CD14-positive monocyte (primary cell): ENCODE results near the gene HDGFL3. TPM values are rescaled to one million over a fixed set of nuclear protein-coding genes. Genes with fewer than 3 reads are reported as not detected.
A peak's percentile ranks its signal among the peaks of the same experiment; 100 is the strongest.

ENCODE experiments used
- DNase-seq, 3 donors: peaks; one replicate each; pipeline ENCODE4 v3.0.0-alpha.2; 2011 to 2022
- H2AFZ ChIP-seq: 2 replicates; pipeline ENCODE4 v1.6.0; 2012; ENCODE audit warnings: mild to moderate bottlenecking, low read depth, low read length, inconsistent platforms; ENCODE audit not compliant: insufficient read depth, poor library complexity, severe bottlenecking
- H3K27ac ChIP-seq, 2 donors: 1 replicate in 1 of 2; 2 replicates in 1 of 2; pipeline ENCODE4 v1.5.1; 2012 to 2013; ENCODE audit warnings: low read length in 2 of 2, control low read depth in 1 of 2, inconsistent platforms in 1 of 2, low read depth in 1 of 2, mild to moderate bottlenecking in 1 of 2
- H3K27me3 ChIP-seq, 2 donors: one replicate each; pipeline versions ENCODE4 v1.6.0 to v1.6.1; 2011 to 2013; ENCODE audit warnings: low read length in 2 of 2; ENCODE audit not compliant: control insufficient read depth in 2 of 2, insufficient read depth in 2 of 2
- H3K36me3 ChIP-seq, 2 donors: replicated peaks in 1 of 2; 1 replicate in 1 of 2; 2 replicates in 1 of 2; pipeline versions ENCODE4 v1.5.1 to v1.6.1; 2012 to 2013; ENCODE audit warnings: low read length in 2 of 2, control low read depth in 1 of 2, inconsistent platforms in 1 of 2, mild to moderate bottlenecking in 1 of 2; ENCODE audit not compliant: insufficient read depth in 2 of 2, control insufficient read depth in 1 of 2
- H3K4me1 ChIP-seq, 2 donors: 1 replicate in 1 of 2; 2 replicates in 1 of 2; pipeline versions ENCODE4 v1.5.1 to v1.6.1; 2012 to 2013; ENCODE audit warnings: low read length in 2 of 2, control low read depth in 1 of 2, inconsistent platforms in 1 of 2, mild to moderate bottlenecking in 1 of 2, moderate library complexity in 1 of 2; ENCODE audit not compliant: insufficient read depth in 2 of 2, control insufficient read depth in 1 of 2
- H3K4me2 ChIP-seq: replicated peaks from 2 replicates; pipeline ENCODE3; 2012; ENCODE audit warnings: low read length, moderate library complexity, mild to moderate bottlenecking; ENCODE audit not compliant: poor library complexity, severe bottlenecking; ENCODE audit errors: extremely low read depth
- H3K4me3 ChIP-seq, 3 experiments: fragments of 200-600 bp in 1 of 3; sonication (generic) in 1 of 3; replicated peaks in 1 of 3; 1 replicate in 2 of 3; 2 replicates in 1 of 3; pipeline ENCODE4 v1.5.1; 2011 to 2013; ENCODE audit warnings: low read length in 3 of 3, mild to moderate bottlenecking in 3 of 3, control low read depth in 2 of 3, low read depth in 2 of 3, inconsistent platforms in 1 of 3, moderate library complexity in 1 of 3
- H3K79me2 ChIP-seq: 2 replicates; pipeline ENCODE4 v1.6.0; 2012; ENCODE audit warnings: mild to moderate bottlenecking, control low read depth, inconsistent platforms, low read length, moderate library complexity; ENCODE audit not compliant: insufficient read depth
- H3K9ac ChIP-seq: 2 replicates; pipeline ENCODE4 v1.6.0; 2017; ENCODE audit warnings: low read length, mild to moderate bottlenecking; ENCODE audit not compliant: insufficient read depth, poor library complexity, severe bottlenecking
- H3K9me3 ChIP-seq, 2 donors: replicated peaks in 1 of 2; 1 replicate in 1 of 2; 2 replicates in 1 of 2; pipeline versions ENCODE4 v1.5.1 to v1.6.1; 2012 to 2013; ENCODE audit warnings: low read length in 2 of 2, control low read depth in 1 of 2; ENCODE audit not compliant: control insufficient read depth in 1 of 2, insufficient read depth in 1 of 2
- H4K20me1 ChIP-seq: 2 replicates; pipeline ENCODE4 v1.6.0; 2012; ENCODE audit warnings: mild to moderate bottlenecking, low read length, control low read depth, moderate library complexity; ENCODE audit not compliant: insufficient read depth
- H3K27ac Mint-ChIP-seq, 7 donors: one replicate each; pipeline ENCODE4 v1.8.0; 2020; ENCODE audit warnings: mild to moderate bottlenecking in 7 of 7, mixed read lengths in 7 of 7, moderate library complexity in 6 of 7, inconsistent platforms in 2 of 7
- H3K27me3 Mint-ChIP-seq, 3 donors: one replicate each; pipeline ENCODE4 v1.8.0; 2021 to 2022; ENCODE audit warnings: low read depth in 3 of 3, mild to moderate bottlenecking in 3 of 3, mixed read lengths in 3 of 3, moderate library complexity in 3 of 3, inconsistent platforms in 1 of 3
- H3K36me3 Mint-ChIP-seq, 2 donors: one replicate each; pipeline ENCODE4 v1.8.0; 2020; ENCODE audit warnings: mixed read lengths in 2 of 2, inconsistent platforms in 1 of 2, mild to moderate bottlenecking in 1 of 2
- H3K4me1 Mint-ChIP-seq: one replicate; pipeline ENCODE4 v1.8.0; 2020; ENCODE audit warnings: mild to moderate bottlenecking, mixed read lengths
- H3K4me3 Mint-ChIP-seq, 2 donors: one replicate each; pipeline ENCODE4 v1.8.0; 2020; ENCODE audit warnings: mild to moderate bottlenecking in 2 of 2, mixed read lengths in 2 of 2, moderate library complexity in 1 of 2
- H3K9me3 Mint-ChIP-seq, 7 donors: one replicate each; pipeline ENCODE4 v1.8.0; 2020 to 2022; ENCODE audit warnings: mixed read lengths in 7 of 7, mild to moderate bottlenecking in 6 of 7, moderate library complexity in 6 of 7, inconsistent platforms in 2 of 7
- WGBS: methylation state at CpG from one replicate; pipeline ENCODE4 v1.1.5; 2013; ENCODE audit warnings: missing lambda C conversion rate; ENCODE audit not compliant: insufficient coverage; 5-methylcytosine and 5-hydroxymethylcytosine counted together
- intact Hi-C, 2 donors: fragments of 100-400 bp; cut with micrococcal nuclease; formaldehyde crosslinking; loops; one replicate each; pipeline versions ENCODE4 v1.15.0 to v1.15.1; 2023
- polyA plus RNA-seq, 3 donors: library from polyadenylated mRNA; depleted of rRNA in 1 of 3; unstranded in 2 of 3; stranded (reverse) in 1 of 3; fragments of 300-500 nt in 2 of 3; fragments of >200 nt in 1 of 3; fragmentation: Illumina TruSeq in 2 of 3; gene quantifications; 1 replicate in 2 of 3; 2 replicates in 1 of 3; pipeline ENCODE4 v1.2.3, GENCODE V29; 2012 to 2021
- TF ChIP-seq, protein P1 (sequence below): fragments of 200-600 bp; IDR thresholded peaks from one replicate; pipeline ENCODE4 v1.8.0; 2022; ENCODE audit warnings: antibody characterized with exemption, mild to moderate bottlenecking

HDGFL3 gene
- polyA plus RNA-seq, 3 donors: 0.35 to 1.1 (median 0.69) TPM

DNA sequence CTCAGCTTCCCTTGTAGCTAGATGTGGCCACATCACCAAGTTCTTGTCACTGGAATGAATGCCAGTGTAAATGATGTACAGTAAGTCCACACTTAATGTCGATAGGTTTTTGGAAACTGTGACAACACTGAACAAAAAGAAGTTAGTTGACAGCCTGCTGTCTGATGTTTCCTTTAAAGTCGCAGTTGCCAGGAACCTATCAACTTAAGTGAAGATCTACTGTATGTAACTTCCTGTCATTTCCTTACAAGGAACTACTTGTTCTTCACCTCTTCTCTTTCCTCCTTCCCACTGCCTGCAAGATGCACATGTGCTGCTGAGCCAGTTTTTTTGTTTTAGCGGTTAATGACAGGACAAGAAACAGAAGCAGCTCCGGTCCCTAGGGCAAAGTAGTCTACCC is 44.6 kb downstream of the HDGFL3 start:
- TF ChIP-seq, protein P1, sequence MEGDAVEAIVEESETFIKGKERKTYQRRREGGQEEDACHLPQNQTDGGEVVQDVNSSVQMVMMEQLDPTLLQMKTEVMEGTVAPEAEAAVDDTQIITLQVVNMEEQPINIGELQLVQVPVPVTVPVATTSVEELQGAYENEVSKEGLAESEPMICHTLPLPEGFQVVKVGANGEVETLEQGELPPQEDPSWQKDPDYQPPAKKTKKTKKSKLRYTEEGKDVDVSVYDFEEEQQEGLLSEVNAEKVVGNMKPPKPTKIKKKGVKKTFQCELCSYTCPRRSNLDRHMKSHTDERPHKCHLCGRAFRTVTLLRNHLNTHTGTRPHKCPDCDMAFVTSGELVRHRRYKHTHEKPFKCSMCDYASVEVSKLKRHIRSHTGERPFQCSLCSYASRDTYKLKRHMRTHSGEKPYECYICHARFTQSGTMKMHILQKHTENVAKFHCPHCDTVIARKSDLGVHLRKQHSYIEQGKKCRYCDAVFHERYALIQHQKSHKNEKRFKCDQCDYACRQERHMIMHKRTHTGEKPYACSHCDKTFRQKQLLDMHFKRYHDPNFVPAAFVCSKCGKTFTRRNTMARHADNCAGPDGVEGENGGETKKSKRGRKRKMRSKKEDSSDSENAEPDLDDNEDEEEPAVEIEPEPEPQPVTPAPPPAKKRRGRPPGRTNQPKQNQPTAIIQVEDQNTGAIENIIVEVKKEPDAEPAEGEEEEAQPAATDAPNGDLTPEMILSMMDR: no peak
- Histone ChIP-seq H2AFZ (peak overlapping the region; percentile 8), H3K79me2 (no peaks in the 10 kb centered on the region), H3K27ac (no peak overlapping the region), H3K4me2 (no peak overlapping the region), H4K20me1 (no peaks in the 10 kb centered on the region), H3K4me1 (no peaks in the 10 kb centered on the region), H3K4me3 (no peak overlapping the region), H3K9ac (no peak overlapping the region), H3K9me3 (peaks cover 6 to 9% of the 10 kb centered on the region in 2 donors), H3K36me3 (no peaks in the 10 kb centered on the region), H3K27me3 (no peaks in the 10 kb centered on the region)
- peaks cover 5 to 22% (median 14%) of the 10 kb centered on the region in 7 donors for H3K9me3 Mint-ChIP-seq
- intact Hi-C loops: no loop called here
- H3K27me3 Mint-ChIP-seq: peaks cover 0 to 1% (median 1%) of the 10 kb centered on the region in 3 donors
- H3K36me3 Mint-ChIP-seq: no peaks in the 10 kb centered on the region
- H3K27ac Mint-ChIP-seq: peak overlapping the region in 1 of 7 donors; percentile 8
- H3K4me3 Mint-ChIP-seq: no peak overlapping the region
- H3K4me1 Mint-ChIP-seq: no peaks in the 10 kb centered on the region
- DNase-seq: no peak
- 83% methylated on average over 2 of the region's 4 CpGs for WGBS

- 100% methylated on average over 3 of the region's 3 CpGs for WGBS
- no peak for DNase-seq
- H3K4me3 Mint-ChIP-seq: no peak overlapping the region
- Histone ChIP-seq H3K79me2 (no peaks in the 10 kb centered on the region), H3K9ac (no peak overlapping the region), H2AFZ (no peak overlapping the region), H3K9me3 (peaks cover 0 to 2% of the 10 kb centered on the region in 2 donors), H3K27ac (no peak overlapping the region), H4K20me1 (no peaks in the 10 kb centered on the region), H3K36me3 (no peaks in the 10 kb centered on the region), H3K27me3 (no peaks in the 10 kb centered on the region), H3K4me3 (no peak overlapping the region), H3K4me2 (no peak overlapping the region), H3K4me1 (no peaks in the 10 kb centered on the region)
- no peak overlapping the region for H3K27ac Mint-ChIP-seq
- peaks cover 2 to 3% of the 10 kb centered on the region in 2 donors for H3K36me3 Mint-ChIP-seq
- TF ChIP-seq, protein P1: no peak
- intact Hi-C loops: no loop called here
- H3K4me1 Mint-ChIP-seq: no peaks in the 10 kb centered on the region
- H3K27me3 Mint-ChIP-seq: no peaks in the 10 kb centered on the region
- peaks cover 0 to 7% (median 4%) of the 10 kb centered on the region in 7 donors for H3K9me3 Mint-ChIP-seq
These were observed 46.9 kb downstream of the HDGFL3 start for GRCh38 chr15:83160741-83161140.
